ENCODE data around the gene CLDN24. TPM values are rescaled to one million over a fixed set of nuclear protein-coding genes. Genes with fewer than 3 reads are reported as not detected.
"Not testable (repeated sequence)": the region's sequence is repeated elsewhere in the genome, so short reads cannot be mapped to it uniquely, and the experiment has no call there.

CLDN24 gene
- total RNA-seq, 1 donor from 2014 or later = not detected

- no peak for DNase-seq (ENCODE audit: low read depth in 2 of 2)
Measured at GRCh38 chr4:183347566-183347965, 25.3 kb upstream of the CLDN24 start.

GRCh38 chr4:183347146-183347545 is 24.9 kb upstream of the CLDN24 start:
- no peak for DNase-seq (ENCODE audit: low read depth in 2 of 2)

GRCh38 chr4:183345261-183345660 is 23.0 kb upstream of the CLDN24 start:
- DNase-seq (ENCODE audit: low read depth in 2 of 2) = no peak

- peak in 1 of 2 donors; percentile 49 for DNase-seq (ENCODE audit: low read depth in 2 of 2)
Measured at GRCh38 chr4:183344523-183345255, 22.5 kb upstream of the CLDN24 start.

GRCh38 chr4:183343730-183344129 is 21.5 kb upstream of the CLDN24 start:
- no peak for DNase-seq (ENCODE audit: low read depth in 2 of 2)

- no peak for DNase-seq (ENCODE audit: low read depth in 2 of 2)
Measured at GRCh38 chr4:183342541-183343533, 20.6 kb upstream of the CLDN24 start.

- peak in 1 of 2 donors; percentile 28 for DNase-seq (ENCODE audit: low read depth in 2 of 2)
Measured at GRCh38 chr4:183337833-183338232, 15.6 kb upstream of the CLDN24 start.

GRCh38 chr4:183337349-183337748 is 15.1 kb upstream of the CLDN24 start:
- DNase-seq (ENCODE audit: low read depth in 2 of 2) = no peak

GRCh38 chr4:183335369-183335940 is 13.2 kb upstream of the CLDN24 start:
- peak; percentile 66 to 97 for DNase-seq (ENCODE audit: low read depth in 2 of 2)

GRCh38 chr4:183333983-183334382 is 11.8 kb upstream of the CLDN24 start:
- DNase-seq (ENCODE audit: low read depth in 2 of 2) = peak; percentile 61 to 78

GRCh38 chr4:183333202-183333601 is 11.0 kb upstream of the CLDN24 start:
- no peak for DNase-seq (ENCODE audit: low read depth in 2 of 2)

GRCh38 chr4:183332447-183332846 is 10.2 kb upstream of the CLDN24 start:
- DNase-seq (ENCODE audit: low read depth in 2 of 2) = no peak

GRCh38 chr4:183330841-183331240 is 8.6 kb upstream of the CLDN24 start:
- no peak for DNase-seq (ENCODE audit: low read depth in 2 of 2)

- no peak for DNase-seq (ENCODE audit: low read depth in 2 of 2)
Measured at GRCh38 chr4:183329954-183330742, 7.9 kb upstream of the CLDN24 start.

GRCh38 chr4:183329244-183329643 is 7.0 kb upstream of the CLDN24 start:
- no peak for DNase-seq (ENCODE audit: low read depth in 2 of 2)

- DNase-seq (ENCODE audit: low read depth in 2 of 2) = peak; percentile 21 to 31
Measured at GRCh38 chr4:183328832-183329231, 6.6 kb upstream of the CLDN24 start.

- DNase-seq (ENCODE audit: low read depth in 2 of 2) = no peak
Measured at GRCh38 chr4:183327827-183328226, 5.6 kb upstream of the CLDN24 start.

GRCh38 chr4:183326853-183327252 is 4.6 kb upstream of the CLDN24 start:
- DNase-seq (ENCODE audit: low read depth in 2 of 2) = no peak

GRCh38 chr4:183326387-183326786 is 4.2 kb upstream of the CLDN24 start:
- DNase-seq (ENCODE audit: low read depth in 2 of 2) = not testable (repeated sequence)

GRCh38 chr4:183324619-183325018 is 2.4 kb upstream of the CLDN24 start:
- no peak for DNase-seq (ENCODE audit: low read depth in 2 of 2)

GRCh38 chr4:183324056-183324455 is 1.8 kb upstream of the CLDN24 start:
- not testable (repeated sequence) for DNase-seq (ENCODE audit: low read depth in 2 of 2)

All from lung microvascular endothelial cell (primary cell).